K562 (cell line): ENCODE data around the gene ZFYVE28. TPM values are rescaled to one million over a fixed set of nuclear protein-coding genes. Genes with fewer than 3 reads are reported as not detected.

ENCODE experiments used
- ATAC-seq: fragments of 200-7000 bp; cut with Tn5 transposase; 3 replicates; pipeline ENCODE4 v1.9.1; 2020; ENCODE audit warnings: moderate library complexity
- BruUV-seq: library from RNA; stranded (reverse); fragments of 400-500 nt; replicated peaks from 2 replicates; lab custom pipeline; 2021; lab: Mats Ljungman, UMichigan
- CTCF ChIA-PET: fragments of 300-600 bp; formaldehyde crosslinking; extraction: SDS; loops from one replicate; lab custom pipeline; 2021; ENCODE audit warnings: low intra/inter-chr PET ratio; lab: Yijun Ruan, JAX
- POLR2A ChIA-PET: fragments of 300-600, 350-650 bp; sonication (Branson Sonifier 250); formaldehyde crosslinking; extraction: SDS; loops from one replicate; lab custom pipeline; 2021; ENCODE audit warnings: antibody characterized with exemption, inconsistent platforms; lab: Yijun Ruan, JAX
- DNase-seq, 4 experiments: peaks; one replicate each; pipeline versions ENCODE4 v3.0.0 to v3.0.0-alpha.2; 2011 to 2018; ENCODE audit warnings: low spot score in 3 of 4, mixed read lengths in 3 of 4; ENCODE audit errors: extremely low read depth in 1 of 4
- FAIRE-seq: peaks from 2 replicates; lab custom pipeline; 2011; peaks lifted over from hg19 to GRCh38; lab: Jason Lieb, UNC
- H2AFZ ChIP-seq: 2 replicates; pipeline ENCODE4 v1.6.0; 2011; ENCODE audit warnings: low read depth, low read length, control low read depth, inconsistent platforms
- H3K27ac ChIP-seq: fragments of 200-600 bp; 3 replicates; pipeline ENCODE4 v1.8.0; 2011; ENCODE audit warnings: low read depth, mild to moderate bottlenecking, control low read depth, inconsistent platforms, low read length, moderate library complexity, mixed read lengths; ENCODE audit errors: extremely low read depth
- H3K27me3 ChIP-seq, 2 experiments: fragments of 300-600 bp in 1 of 2; 2 replicates in 1 of 2; 3 replicates in 1 of 2; pipeline versions ENCODE4 v1.6.0 to v1.8.0; 2011; ENCODE audit warnings: inconsistent platforms in 2 of 2, low read length in 2 of 2, mild to moderate bottlenecking in 1 of 2, mixed read lengths in 1 of 2, moderate library complexity in 1 of 2; ENCODE audit not compliant: control insufficient read depth in 2 of 2, insufficient read depth in 2 of 2
- H3K36me3 ChIP-seq: fragments of 300-600 bp; 3 replicates; pipeline ENCODE4 v1.8.0; 2011; ENCODE audit warnings: mild to moderate bottlenecking, low read length, inconsistent platforms; ENCODE audit not compliant: control insufficient read depth, insufficient read depth
- H3K4me1 ChIP-seq, 2 experiments: fragments of 200-600 bp in 1 of 2; replicated peaks in 1 of 2; 2 replicates in 1 of 2; 3 replicates in 1 of 2; pipeline versions ENCODE4 v1.5.1 to v1.8.0; 2011; ENCODE audit warnings: inconsistent platforms in 2 of 2, low read length in 2 of 2, mild to moderate bottlenecking in 1 of 2, mixed read lengths in 1 of 2, moderate library complexity in 1 of 2; ENCODE audit not compliant: control insufficient read depth in 2 of 2, insufficient read depth in 2 of 2
- H3K4me2 ChIP-seq: 2 replicates; pipeline ENCODE4 v1.6.1; 2011; ENCODE audit warnings: low read length, control low read depth, inconsistent platforms, mixed read lengths; ENCODE audit not compliant: insufficient read depth
- H3K4me3 ChIP-seq: fragments of 200-600 bp; sonication (generic), shearing (Covaris generic); 2 replicates; pipeline ENCODE4 v1.5.1; 2016; ENCODE audit warnings: control low read depth, inconsistent platforms
- H3K79me2 ChIP-seq: fragments of 200-600 bp; 3 replicates; pipeline ENCODE4 v1.8.0; 2011; ENCODE audit warnings: low read length, inconsistent platforms; ENCODE audit not compliant: control insufficient read depth, insufficient read depth
- H3K9ac ChIP-seq, 2 experiments: 2 replicates each; pipeline versions ENCODE4 v1.6.0 to v1.6.1; 2011; ENCODE audit warnings: low read depth in 2 of 2, low read length in 2 of 2, control low read depth in 1 of 2, inconsistent platforms in 1 of 2, mild to moderate bottlenecking in 1 of 2, mixed read lengths in 1 of 2; ENCODE audit not compliant: insufficient read depth in 1 of 2
- H3K9me1 ChIP-seq: one replicate; pipeline ENCODE4 v1.6.0; 2011; ENCODE audit warnings: inconsistent platforms, mild to moderate bottlenecking, low read length, moderate library complexity; ENCODE audit not compliant: control insufficient read depth, insufficient read depth
- H3K9me3 ChIP-seq: replicated peaks from 2 replicates; pipeline ENCODE4 v1.5.1; 2011; ENCODE audit warnings: low read depth, low read length, inconsistent platforms; ENCODE audit not compliant: control insufficient read depth, insufficient read depth
- H4K20me1 ChIP-seq: replicated peaks from 2 replicates; pipeline ENCODE4 v1.6.1; 2011; ENCODE audit warnings: low read length, inconsistent platforms, mixed read lengths; ENCODE audit not compliant: control insufficient read depth, insufficient read depth
- ADNP ChIP-seq: fragments of 200-800 bp; sonication (Bioruptor generic); IDR thresholded peaks from 2 replicates; pipeline ENCODE4 v1.6.1; 2016; ENCODE audit warnings: missing genetic modification characterization, missing compliant biosample characterization
- FUS ChIP-seq: fragments of 200-400 bp; formaldehyde crosslinking; optimal IDR thresholded peaks from 2 replicates; pipeline ENCODE3; 2017; ENCODE audit warnings: low read depth, low read length
- KLF1 ChIP-seq: fragments of 450-650 bp; IDR thresholded peaks from 2 replicates; pipeline ENCODE4 v1.6.1; 2016; ENCODE audit warnings: missing genetic modification characterization, missing compliant biosample characterization
- NRF1 ChIP-seq, 2 experiments: fragments of 450-650 bp; IDR thresholded peaks in 1 of 2; conservative IDR thresholded peaks in 1 of 2; 2 replicates each; pipeline ENCODE4 v1.6.1; 2014; ENCODE audit warnings: mild to moderate bottlenecking in 2 of 2
- POLR2AphosphoS2 ChIP-seq: IDR thresholded peaks from 2 replicates; pipeline ENCODE4 v1.6.1; 2012; ENCODE audit warnings: low read length, improper control_type of control experiment
- PTRF ChIP-seq: fragments of 450-650 bp; IDR thresholded peaks from 2 replicates; pipeline ENCODE4 v1.6.1; 2016; ENCODE audit warnings: mild to moderate bottlenecking, missing genetic modification characterization, missing compliant biosample characterization
- SUPT5H ChIP-seq: fragments of 450-650 bp; IDR thresholded peaks from 2 replicates; pipeline ENCODE4 v1.6.1; 2016
- ZBTB1 ChIP-seq: sonication (generic); formaldehyde crosslinking; IDR thresholded peaks from 2 replicates; pipeline ENCODE4 v1.8.1; 2023; ENCODE audit warnings: missing genetic modification reagents, low read depth, mild to moderate bottlenecking, borderline replicate concordance
- ZBTB8A ChIP-seq: fragments of 450-650 bp; IDR thresholded peaks from 2 replicates; pipeline ENCODE4 v1.6.1; 2018; ENCODE audit warnings: mild to moderate bottlenecking, moderate library complexity; ENCODE audit not compliant: partially characterized antibody
- ZC3H11A ChIP-seq: IDR thresholded peaks from 2 replicates; pipeline ENCODE4 v1.6.1; 2012; ENCODE audit warnings: low read depth, low read length, improper control_type of control experiment
- ZNF778 ChIP-seq: fragments of 450-650 bp; formaldehyde crosslinking; IDR thresholded peaks from 2 replicates; pipeline ENCODE4 v1.4.0; 2020; ENCODE audit warnings: mild to moderate bottlenecking, moderate library complexity
- WGBS: fragments of 100-300 bp; shearing (Covaris generic); methylation state at CpG from one replicate; pipeline ENCODE4 v1.1.6; 2016; ENCODE audit warnings: low coverage, mixed read lengths; ENCODE audit not compliant: insufficient coverage; ENCODE audit errors: missing lambda C conversion rate; 5-methylcytosine and 5-hydroxymethylcytosine counted together
- in situ Hi-C: fragments of 300-500 bp; cut with MboI; formaldehyde crosslinking; loops from 4 replicates; pipeline ENCODE4 v1.15.0; 2018; ENCODE audit warnings: inconsistent platforms, mixed read lengths
- intact Hi-C: fragments of 100-400 bp; cut with micrococcal nuclease; formaldehyde crosslinking; loops from 2 replicates; pipeline ENCODE4 v1.14.2; 2022
- polyA plus RNA-seq, 8 experiments: library from polyadenylated mRNA; depleted of rRNA in 4 of 8; stranded (reverse) in 5 of 8; unstranded in 3 of 8; fragments of >200 nt; fragmentation: Nextera tagmentation in 2 of 8; fragmentation: Illumina TruSeq in 1 of 8; extraction: Ambion mirVana in 2 of 8; extraction: Trizol in 1 of 8; gene quantifications; 2 replicates each; pipeline versions ENCODE4 v1.2.1 to v1.2.3, GENCODE V29; 2011 to 2014; ENCODE audit warnings: inconsistent platforms in 1 of 8, missing spikeins in 1 of 8
- total RNA-seq, 7 experiments: library from RNA; depleted of rRNA in 6 of 7; stranded (reverse); fragments of >200 nt in 6 of 7; fragmentation: Illumina TruSeq in 2 of 7; extraction: Trizol in 2 of 7; gene quantifications; 2 replicates each; pipeline versions ENCODE4 v1.2.1 to v1.2.3, GENCODE V29; 2011 to 2021; ENCODE audit warnings: low replicate concordance in 1 of 7
- TF ChIP-seq, protein P1 (sequence below), 2 experiments: IDR thresholded peaks in 1 of 2; conservative IDR thresholded peaks in 1 of 2; 2 replicates each; pipeline ENCODE4 v1.6.1; 2016; ENCODE audit warnings: low read depth in 2 of 2, mild to moderate bottlenecking in 1 of 2, missing compliant biosample characterization in 1 of 2, missing genetic modification characterization in 1 of 2, moderate library complexity in 1 of 2

ZFYVE28 gene
- total and polyA plus RNA-seq, 9 of the 15 experiments (the other 6 are each of a cell fraction or from before 2014, with no cell fraction given): 1.3 to 24.8 (median 8.9) TPM

DNA sequence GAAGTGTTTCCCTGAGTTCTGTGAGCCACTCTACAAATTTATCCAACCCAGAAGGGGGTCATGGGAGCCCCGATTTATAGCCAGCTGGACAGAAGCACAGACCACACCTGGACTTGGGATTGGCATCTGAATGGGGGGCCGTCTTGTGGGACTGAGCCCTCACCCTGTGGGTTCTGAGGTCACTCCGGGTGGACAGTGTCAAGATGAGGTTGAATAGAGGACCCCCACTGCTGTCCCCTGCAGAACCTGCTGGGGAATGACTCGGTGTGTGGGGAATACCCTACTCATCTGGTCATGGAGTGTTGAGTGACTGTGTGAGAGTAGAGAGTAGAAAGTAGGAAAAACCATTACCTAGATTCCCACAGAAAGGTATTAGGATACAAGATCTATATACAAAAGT lies 67.5 kb downstream of the ZFYVE28 start (continued):
- TF ChIP-seq NRF1 (conservative IDR thresholded peaks at IDR 0.05 in 1 of 2, IDR thresholded peaks at IDR 0.05 in 1 of 2) (no peak), ZBTB1 (no peak), POLR2AphosphoS2 (no peak), ZC3H11A (no peak), ZNF778 (CRISPR knock-in tag) (no peak)
- TF ChIP-seq, all 486 proteins: peak for 0

GRCh38 chr4:2348786-2349185 lies 69.7 kb downstream of the ZFYVE28 start:
- Histone ChIP-seq H3K36me3 (peaks cover 4% of the 10 kb centered on the region; the same call in 1 of the 3 replicates), H3K27ac (no peak overlapping the region), H3K4me2 (no peak overlapping the region), H3K9ac (no peak overlapping the region), H3K4me3 (no peak overlapping the region), H4K20me1 (no peaks in the 10 kb centered on the region; the same call in none of the 2 replicates), H3K9me3 (no peaks in the 10 kb centered on the region), H3K4me1 (peaks cover 0 to 13% of the 10 kb centered on the region in 2 experiments; a peak in 1 of 5 replicates), H3K79me2 (no peaks in the 10 kb centered on the region), H3K9me1 (no peaks in the 10 kb centered on the region), H2AFZ (no peak overlapping the region), H3K27me3 (no peaks in the 10 kb centered on the region)
- CTCF ChIA-PET: no interaction called here
- 50% methylated on average over 3 of the region's 3 CpGs for WGBS
- no peak for DNase-seq
- ATAC-seq: no peak
- POLR2A ChIA-PET: interaction anchor here (0.7 kb wide), 2 partner anchors 11 to 23 kb away, joined by 3 to 4 read pairs; no protein-coding TSS in a partner anchor
- intact Hi-C loops: no loop called here
- TF ChIP-seq FUS (no peak), ADNP (no peak), KLF1 (tag) (no peak), PTRF (tag) (no peak), SUPT5H (no peak), ZBTB8A (no peak)
- TF ChIP-seq, protein P1, sequence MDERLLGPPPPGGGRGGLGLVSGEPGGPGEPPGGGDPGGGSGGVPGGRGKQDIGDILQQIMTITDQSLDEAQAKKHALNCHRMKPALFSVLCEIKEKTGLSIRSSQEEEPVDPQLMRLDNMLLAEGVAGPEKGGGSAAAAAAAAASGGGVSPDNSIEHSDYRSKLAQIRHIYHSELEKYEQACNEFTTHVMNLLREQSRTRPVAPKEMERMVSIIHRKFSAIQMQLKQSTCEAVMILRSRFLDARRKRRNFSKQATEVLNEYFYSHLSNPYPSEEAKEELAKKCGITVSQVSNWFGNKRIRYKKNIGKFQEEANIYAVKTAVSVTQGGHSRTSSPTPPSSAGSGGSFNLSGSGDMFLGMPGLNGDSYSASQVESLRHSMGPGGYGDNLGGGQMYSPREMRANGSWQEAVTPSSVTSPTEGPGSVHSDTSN (CRISPR knock-in tag; IDR thresholded peaks at IDR 0.05; ENCODE audit: low read depth): no peak
- TF ChIP-seq, protein P1 (tag; conservative IDR thresholded peaks at IDR 0.05; ENCODE audit: low read depth): no peak
- in situ Hi-C loops: no loop called here
- no peak for FAIRE-seq
- no TSS peak for BruUV-seq
